Astrocyte of the cerebellum (primary cell): Measurements from ENCODE around the gene CNDP1.
A peak's percentile ranks its signal among the peaks of the same experiment; 100 is the strongest.
"Not testable (repeated sequence)": the region's sequence is repeated elsewhere in the genome, so short reads cannot be mapped to it uniquely, and the experiment has no call there.

Source experiments
- DNase-seq: peaks from one replicate; pipeline ENCODE4 v3.0.0-alpha.2; 2011; ENCODE audit warnings: low read depth
- H3K4me3 ChIP-seq: 2 replicates; pipeline ENCODE4 v1.5.1; 2011; ENCODE audit warnings: mild to moderate bottlenecking, low read depth, low read length, moderate library complexity
- CTCF ChIP-seq: IDR thresholded peaks from 2 replicates; pipeline ENCODE4 v1.5.1; 2012; ENCODE audit warnings: low read length, low read depth, moderate library complexity, mild to moderate bottlenecking; ENCODE audit errors: missing control alignments
- in situ Hi-C: cut with HindIII; loops from 2 replicates; pipeline ENCODE4 v1.10.0; 2017; ENCODE audit warnings: low sequenced_read_pairs

The CNDP1 gene

GRCh38 chr18:74520096-74520833 is 14.0 kb upstream of the CNDP1 start:
- in situ Hi-C loops: no loop called here
- TF ChIP-seq CTCF: no peak
- no peak overlapping the region for H3K4me3 ChIP-seq
- no peak for DNase-seq

GRCh38 chr18:74521068-74521725 is 13.1 kb upstream of the CNDP1 start:
- in situ Hi-C loops: no loop called here
- no peak for DNase-seq

GRCh38 chr18:74522635-74523548 is 11.4 kb upstream of the CNDP1 start:
- H3K4me3 ChIP-seq: no peak overlapping the region
- in situ Hi-C loops: no loop called here
- no peak for TF ChIP-seq CTCF
- DNase-seq: no peak

More at GRCh38 chr18:74521068-74521725, 13.1 kb upstream of the CNDP1 start:
- H3K4me3 ChIP-seq: no peak overlapping the region
- no peak for TF ChIP-seq CTCF

GRCh38 chr18:74524097-74524496 is 10.2 kb upstream of the CNDP1 start:
- in situ Hi-C loops: no loop called here
- H3K4me3 ChIP-seq: no peak overlapping the region
- peak; percentile 13 for DNase-seq
- TF ChIP-seq CTCF: no peak

GRCh38 chr18:74524915-74525314 is 9.4 kb upstream of the CNDP1 start:
- H3K4me3 ChIP-seq, in situ Hi-C loops, DNase-seq: not testable (repeated sequence)

- TF ChIP-seq CTCF: no peak
- no peak for DNase-seq
- in situ Hi-C loops: no loop called here
Observed at GRCh38 chr18:74525741-74526140, 8.6 kb upstream of the CNDP1 start.

More at GRCh38 chr18:74525741-74526140, 8.6 kb upstream of the CNDP1 start:
- no peak overlapping the region for H3K4me3 ChIP-seq
